ENCODE results near the gene RICTOR. TPM values are rescaled to one million over a fixed set of nuclear protein-coding genes. Genes with fewer than 3 reads are reported as not detected.

The RICTOR gene
- polyA plus RNA-seq, 1 donor from 2014 or later, result 12.9 TPM

DNA sequence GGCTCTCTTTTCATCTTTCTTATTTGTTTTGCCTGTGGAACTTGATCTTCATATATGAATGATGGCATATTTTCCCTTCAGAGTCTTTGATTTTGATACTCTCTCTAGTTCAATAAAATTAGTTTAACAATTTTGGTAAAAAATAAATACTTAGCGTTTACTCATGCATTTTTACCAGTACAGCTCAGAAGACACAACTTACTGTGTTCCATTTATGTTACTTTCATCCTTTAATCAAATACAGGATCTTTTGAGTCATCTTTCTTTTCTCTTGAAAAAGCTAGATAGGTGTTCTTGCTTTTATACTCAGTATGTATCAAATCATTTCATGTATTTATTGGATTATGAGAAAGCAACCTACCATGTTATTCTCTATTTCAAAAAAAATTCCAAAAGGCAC is 47.1 kb upstream of the RICTOR start:
- H3K9me2 ChIP-seq (ENCODE audit: insufficient read depth, low read length), result no peaks in the 10 kb centered on the region
- no peaks in the 10 kb centered on the region for H3K27me3 ChIP-seq (ENCODE audit: insufficient read depth, low read depth, low read length)
- no peak overlapping the region for H3K4me2 ChIP-seq (ENCODE audit: low read length)
- no peak overlapping the region for H3K4me3 ChIP-seq (ENCODE audit: low read length)
- no peak overlapping the region for H2AFZ ChIP-seq (ENCODE audit: low read depth, low read length)
- H4K20me1 ChIP-seq (ENCODE audit: insufficient read depth), result no peaks in the 10 kb centered on the region
- no peaks in the 10 kb centered on the region for H3K9me3 ChIP-seq (ENCODE audit: low read length)
- no peak overlapping the region for H3K9ac ChIP-seq (ENCODE audit: low read length)
- no peaks in the 10 kb centered on the region for H3F3A ChIP-seq (ENCODE audit: insufficient read depth, low read length, poor library complexity, severe bottlenecking)
- no peaks in the 10 kb centered on the region for H3K36me3 ChIP-seq (ENCODE audit: insufficient read depth, low read length)
- no peak for TF ChIP-seq RAD21 (conservative IDR thresholded peaks at IDR 0.05)
- TF ChIP-seq, protein P1, sequence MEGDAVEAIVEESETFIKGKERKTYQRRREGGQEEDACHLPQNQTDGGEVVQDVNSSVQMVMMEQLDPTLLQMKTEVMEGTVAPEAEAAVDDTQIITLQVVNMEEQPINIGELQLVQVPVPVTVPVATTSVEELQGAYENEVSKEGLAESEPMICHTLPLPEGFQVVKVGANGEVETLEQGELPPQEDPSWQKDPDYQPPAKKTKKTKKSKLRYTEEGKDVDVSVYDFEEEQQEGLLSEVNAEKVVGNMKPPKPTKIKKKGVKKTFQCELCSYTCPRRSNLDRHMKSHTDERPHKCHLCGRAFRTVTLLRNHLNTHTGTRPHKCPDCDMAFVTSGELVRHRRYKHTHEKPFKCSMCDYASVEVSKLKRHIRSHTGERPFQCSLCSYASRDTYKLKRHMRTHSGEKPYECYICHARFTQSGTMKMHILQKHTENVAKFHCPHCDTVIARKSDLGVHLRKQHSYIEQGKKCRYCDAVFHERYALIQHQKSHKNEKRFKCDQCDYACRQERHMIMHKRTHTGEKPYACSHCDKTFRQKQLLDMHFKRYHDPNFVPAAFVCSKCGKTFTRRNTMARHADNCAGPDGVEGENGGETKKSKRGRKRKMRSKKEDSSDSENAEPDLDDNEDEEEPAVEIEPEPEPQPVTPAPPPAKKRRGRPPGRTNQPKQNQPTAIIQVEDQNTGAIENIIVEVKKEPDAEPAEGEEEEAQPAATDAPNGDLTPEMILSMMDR (IDR thresholded peaks at IDR 0.05; ENCODE audit: poor library complexity, severe bottlenecking), result no peak
- no peak for TF ChIP-seq EP300 (conservative IDR thresholded peaks at IDR 0.05; ENCODE audit: poor library complexity, severe bottlenecking)
- TF ChIP-seq SMC3 (conservative IDR thresholded peaks at IDR 0.05; ENCODE audit: poor library complexity), result no peak
- H3K79me2 ChIP-seq (replicated peaks; ENCODE audit: insufficient read depth, low read length), result no peaks in the 10 kb centered on the region
- no peak overlapping the region for H3K27ac ChIP-seq (ENCODE audit: low read length)

DNA sequence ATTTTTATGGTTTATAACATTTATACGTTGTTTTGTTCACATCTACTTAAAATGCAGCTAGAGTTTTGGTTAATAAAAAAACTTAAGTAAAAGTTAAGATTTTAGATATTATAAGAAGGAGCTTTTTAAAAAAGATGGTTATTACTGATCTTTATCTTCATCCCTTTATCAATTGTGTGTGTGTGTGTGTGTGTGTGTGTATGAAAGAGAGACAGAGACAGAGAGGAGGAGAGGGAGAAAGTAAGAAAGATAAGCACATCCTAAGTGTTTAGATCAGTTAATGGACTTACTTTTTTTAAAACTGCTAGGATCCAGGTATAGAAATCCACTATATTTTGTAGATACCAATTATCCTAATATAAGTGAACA is 45.8 kb upstream of the RICTOR start:
- no peaks in the 10 kb centered on the region for H3K9me2 ChIP-seq (ENCODE audit: insufficient read depth, low read length)
- no peaks in the 10 kb centered on the region for H4K20me1 ChIP-seq (ENCODE audit: insufficient read depth)
- no peak overlapping the region for H3K4me2 ChIP-seq (ENCODE audit: low read length)
- no peak overlapping the region for H3K4me3 ChIP-seq (ENCODE audit: low read length)
- H2AFZ ChIP-seq (ENCODE audit: low read depth, low read length), result no peak overlapping the region
- H3K27ac ChIP-seq (ENCODE audit: low read length), result no peak overlapping the region
- H3K9me3 ChIP-seq (ENCODE audit: low read length), result no peaks in the 10 kb centered on the region
- no peaks in the 10 kb centered on the region for H3K27me3 ChIP-seq (ENCODE audit: insufficient read depth, low read depth, low read length)
- H3F3A ChIP-seq (ENCODE audit: insufficient read depth, low read length, poor library complexity, severe bottlenecking), result no peaks in the 10 kb centered on the region
- H3K9ac ChIP-seq (ENCODE audit: low read length), result no peak overlapping the region
- TF ChIP-seq EP300 (conservative IDR thresholded peaks at IDR 0.05; ENCODE audit: poor library complexity, severe bottlenecking) (no peak), POLR2AphosphoS5 (IDR thresholded peaks at IDR 0.05) (no peak), SMC3 (conservative IDR thresholded peaks at IDR 0.05; ENCODE audit: poor library complexity) (no peak)
- TF ChIP-seq, protein P1 (IDR thresholded peaks at IDR 0.05; ENCODE audit: poor library complexity, severe bottlenecking), result no peak
- TF ChIP-seq, protein P2, sequence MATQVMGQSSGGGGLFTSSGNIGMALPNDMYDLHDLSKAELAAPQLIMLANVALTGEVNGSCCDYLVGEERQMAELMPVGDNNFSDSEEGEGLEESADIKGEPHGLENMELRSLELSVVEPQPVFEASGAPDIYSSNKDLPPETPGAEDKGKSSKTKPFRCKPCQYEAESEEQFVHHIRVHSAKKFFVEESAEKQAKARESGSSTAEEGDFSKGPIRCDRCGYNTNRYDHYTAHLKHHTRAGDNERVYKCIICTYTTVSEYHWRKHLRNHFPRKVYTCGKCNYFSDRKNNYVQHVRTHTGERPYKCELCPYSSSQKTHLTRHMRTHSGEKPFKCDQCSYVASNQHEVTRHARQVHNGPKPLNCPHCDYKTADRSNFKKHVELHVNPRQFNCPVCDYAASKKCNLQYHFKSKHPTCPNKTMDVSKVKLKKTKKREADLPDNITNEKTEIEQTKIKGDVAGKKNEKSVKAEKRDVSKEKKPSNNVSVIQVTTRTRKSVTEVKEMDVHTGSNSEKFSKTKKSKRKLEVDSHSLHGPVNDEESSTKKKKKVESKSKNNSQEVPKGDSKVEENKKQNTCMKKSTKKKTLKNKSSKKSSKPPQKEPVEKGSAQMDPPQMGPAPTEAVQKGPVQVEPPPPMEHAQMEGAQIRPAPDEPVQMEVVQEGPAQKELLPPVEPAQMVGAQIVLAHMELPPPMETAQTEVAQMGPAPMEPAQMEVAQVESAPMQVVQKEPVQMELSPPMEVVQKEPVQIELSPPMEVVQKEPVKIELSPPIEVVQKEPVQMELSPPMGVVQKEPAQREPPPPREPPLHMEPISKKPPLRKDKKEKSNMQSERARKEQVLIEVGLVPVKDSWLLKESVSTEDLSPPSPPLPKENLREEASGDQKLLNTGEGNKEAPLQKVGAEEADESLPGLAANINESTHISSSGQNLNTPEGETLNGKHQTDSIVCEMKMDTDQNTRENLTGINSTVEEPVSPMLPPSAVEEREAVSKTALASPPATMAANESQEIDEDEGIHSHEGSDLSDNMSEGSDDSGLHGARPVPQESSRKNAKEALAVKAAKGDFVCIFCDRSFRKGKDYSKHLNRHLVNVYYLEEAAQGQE (IDR thresholded peaks at IDR 0.05; ENCODE audit: borderline replicate concordance), result no peak
- no peaks in the 10 kb centered on the region for H3K79me2 ChIP-seq (replicated peaks; ENCODE audit: insufficient read depth, low read length)
- no peaks in the 10 kb centered on the region for H3K36me3 ChIP-seq (ENCODE audit: insufficient read depth, low read length)

All from neural cell (in vitro differentiated cells).